H9 (cell line): ENCODE data around the gene LAMA5. TPM values are rescaled to one million over a fixed set of nuclear protein-coding genes. Genes with fewer than 3 reads are reported as not detected.

Experiments
- DNase-seq: peaks from one replicate; pipeline ENCODE4 v3.0.0-alpha.2; 2017
- H2AFZ ChIP-seq: one replicate; pipeline ENCODE4 v1.6.1; 2013; ENCODE audit warnings: mild to moderate bottlenecking, low read length, control low read depth, moderate library complexity
- H2AK5ac ChIP-seq: 2 replicates; pipeline ENCODE4 v1.6.1; 2013; ENCODE audit warnings: low read length, control low read depth, mixed read lengths; ENCODE audit not compliant: insufficient read length
- H2BK120ac ChIP-seq: one replicate; pipeline ENCODE4 v1.6.1; 2013; ENCODE audit warnings: low read depth, mild to moderate bottlenecking, low read length, control low read depth, inconsistent platforms; ENCODE audit not compliant: poor library complexity, severe bottlenecking
- H2BK12ac ChIP-seq: 2 replicates; pipeline ENCODE4 v1.6.1; 2013; ENCODE audit warnings: low read length, control low read depth, mixed read lengths, low read depth; ENCODE audit not compliant: insufficient read length
- H2BK15ac ChIP-seq: 2 replicates; pipeline ENCODE4 v1.6.1; 2013; ENCODE audit warnings: low read depth, low read length, control low read depth
- H2BK20ac ChIP-seq: one replicate; pipeline ENCODE4 v1.6.1; 2013; ENCODE audit warnings: low read depth, mild to moderate bottlenecking, low read length, control low read depth, inconsistent platforms; ENCODE audit not compliant: poor library complexity, severe bottlenecking
- H2BK5ac ChIP-seq: 2 replicates; pipeline ENCODE4 v1.6.1; 2013; ENCODE audit warnings: low read length, control low read depth, mixed read lengths; ENCODE audit not compliant: insufficient read length
- H3K14ac ChIP-seq: 2 replicates; pipeline ENCODE4 v1.6.1; 2013; ENCODE audit warnings: low read length, control low read depth; ENCODE audit not compliant: insufficient read depth
- H3K18ac ChIP-seq: 2 replicates; pipeline ENCODE4 v1.6.1; 2013; ENCODE audit warnings: low read depth, mild to moderate bottlenecking, mixed read lengths, low read length, control low read depth; ENCODE audit not compliant: insufficient read length
- H3K23ac ChIP-seq: 2 replicates; pipeline ENCODE4 v1.6.1; 2013; ENCODE audit warnings: low read length, control low read depth, mixed read lengths, low read depth; ENCODE audit not compliant: insufficient read length
- H3K23me2 ChIP-seq: 2 replicates; pipeline ENCODE4 v1.6.1; 2013; ENCODE audit warnings: low read depth, mild to moderate bottlenecking, mixed read lengths, low read length, control low read depth; ENCODE audit not compliant: insufficient read length, poor library complexity, severe bottlenecking
- H3K27ac ChIP-seq: 2 replicates; pipeline ENCODE4 v1.5.1; 2013; ENCODE audit warnings: low read length, control low read depth, mixed read lengths, low read depth; ENCODE audit not compliant: insufficient read length
- H3K27me3 ChIP-seq: 2 replicates; pipeline ENCODE4 v1.6.1; 2013; ENCODE audit warnings: low read length, control low read depth, inconsistent platforms; ENCODE audit not compliant: insufficient read depth
- H3K4ac ChIP-seq: 2 replicates; pipeline ENCODE4 v1.6.1; 2013; ENCODE audit warnings: low read depth, mild to moderate bottlenecking, control low read depth, inconsistent platforms, low read length, moderate library complexity
- H3K4me1 ChIP-seq: 2 replicates; pipeline ENCODE4 v1.6.1; 2013; ENCODE audit warnings: low read length, control low read depth, inconsistent platforms; ENCODE audit not compliant: insufficient read depth
- H3K4me2 ChIP-seq: 2 replicates; pipeline ENCODE4 v1.6.1; 2013; ENCODE audit warnings: low read length, control low read depth, mixed read lengths; ENCODE audit not compliant: insufficient read length, insufficient read depth
- H3K56ac ChIP-seq: 2 replicates; pipeline ENCODE4 v1.6.1; 2013; ENCODE audit warnings: low read depth, mild to moderate bottlenecking, mixed read lengths, low read length, control low read depth; ENCODE audit not compliant: insufficient read length
- H3K79me1 ChIP-seq: 2 replicates; pipeline ENCODE4 v1.6.1; 2013; ENCODE audit warnings: low read depth, mild to moderate bottlenecking, moderate library complexity, low read length, control low read depth, inconsistent platforms; ENCODE audit not compliant: insufficient read depth, poor library complexity, severe bottlenecking
- H3K79me2 ChIP-seq: 2 replicates; pipeline ENCODE4 v1.6.1; 2013; ENCODE audit warnings: low read length, control low read depth, inconsistent platforms; ENCODE audit not compliant: insufficient read depth
- H3K9ac ChIP-seq: 2 replicates; pipeline ENCODE4 v1.6.1; 2013; ENCODE audit warnings: low read length, control low read depth, mixed read lengths; ENCODE audit not compliant: insufficient read length; ENCODE audit errors: extremely low read depth
- H3K9me3 ChIP-seq: one replicate; pipeline ENCODE4 v1.6.1; 2013; ENCODE audit warnings: low read depth, low read length, inconsistent platforms; ENCODE audit not compliant: control insufficient read depth
- H3T11ph ChIP-seq: one replicate; pipeline ENCODE4 v1.6.1; 2013; ENCODE audit warnings: mild to moderate bottlenecking, low read length, control low read depth, inconsistent platforms
- H4K20me1 ChIP-seq: one replicate; pipeline ENCODE4 v1.6.1; 2013; ENCODE audit not compliant: control insufficient read depth, insufficient read length, insufficient read depth
- H4K5ac ChIP-seq: 2 replicates; pipeline ENCODE4 v1.6.1; 2013; ENCODE audit warnings: low read depth, mild to moderate bottlenecking, mixed read lengths, low read length, control low read depth; ENCODE audit not compliant: insufficient read length
- H4K8ac ChIP-seq: replicated peaks from 2 replicates; pipeline ENCODE4 v1.6.1; 2013; ENCODE audit warnings: low read length, control low read depth, mixed read lengths, low read depth; ENCODE audit not compliant: insufficient read length
- H4K91ac ChIP-seq: 2 replicates; pipeline ENCODE4 v1.6.1; 2013; ENCODE audit warnings: low read depth, mild to moderate bottlenecking, moderate library complexity, mixed read lengths, low read length, control low read depth; ENCODE audit not compliant: insufficient read length
- H3K27ac Mint-ChIP-seq, 3 experiments: 2 replicates in 2 of 3; 3 replicates in 1 of 3; pipeline ENCODE4 v1.8.0; 2020 to 2021; ENCODE audit warnings: mixed read lengths in 3 of 3, mild to moderate bottlenecking in 1 of 3, moderate library complexity in 1 of 3
- H3K27me3 Mint-ChIP-seq: 2 replicates; pipeline ENCODE4 v1.8.0; 2021; ENCODE audit warnings: low read depth, mild to moderate bottlenecking, moderate library complexity, mixed read lengths
- H3K36me3 Mint-ChIP-seq, 3 experiments: 2 replicates in 2 of 3; 3 replicates in 1 of 3; pipeline ENCODE4 v1.8.0; 2020 to 2021; ENCODE audit warnings: low read depth in 3 of 3, mixed read lengths in 3 of 3; ENCODE audit not compliant: insufficient read depth in 1 of 3
- H3K4me1 Mint-ChIP-seq, 2 experiments: 2 replicates each; pipeline ENCODE4 v1.8.0; 2020; ENCODE audit warnings: mixed read lengths in 2 of 2
- H3K4me3 Mint-ChIP-seq, 2 experiments: 2 replicates in 1 of 2; 3 replicates in 1 of 2; pipeline ENCODE4 v1.8.0; 2020 to 2021; ENCODE audit warnings: mild to moderate bottlenecking in 2 of 2, mixed read lengths in 2 of 2, moderate library complexity in 1 of 2
- H3K9me3 Mint-ChIP-seq, 2 experiments: 2 replicates in 1 of 2; 3 replicates in 1 of 2; pipeline ENCODE4 v1.8.0; 2020; ENCODE audit warnings: mild to moderate bottlenecking in 2 of 2, mixed read lengths in 2 of 2, moderate library complexity in 1 of 2
- CTCF ChIP-seq: fragments of 200-600 bp; sonication (generic); conservative IDR thresholded peaks from 3 replicates; pipeline ENCODE4 v1.8.0; 2021; ENCODE audit warnings: antibody characterized with exemption, mild to moderate bottlenecking
- WGBS: extraction: QIAGEN DNeasy Blood & Tissue Kit; methylation state at CpG from one replicate; pipeline ENCODE4 v1.1.7; 2013; ENCODE audit warnings: missing lambda C conversion rate, low lambda C conversion rate, mixed read lengths; ENCODE audit not compliant: insufficient read length; ENCODE audit errors: extremely low coverage; 5-methylcytosine and 5-hydroxymethylcytosine counted together
- total RNA-seq: library from RNA; stranded (reverse); gene quantifications from 2 replicates; pipeline ENCODE4 v1.2.1, GENCODE V29; 2021

The LAMA5 gene
- total RNA-seq, 1 experiment from 2014 or later, result 200 TPM

- Histone ChIP-seq H2AFZ (no peak overlapping the region), H4K91ac (no peak overlapping the region), H3K9me3 (no peaks in the 10 kb centered on the region), H3K4me2 (no peak overlapping the region), H2BK120ac (no peak overlapping the region), H2BK12ac (no peak overlapping the region), H3K4me1 (no peaks in the 10 kb centered on the region; the same call in 1 of the 2 replicates), H2BK20ac (no peak overlapping the region), H4K5ac (no peak overlapping the region), H3K14ac (no peak overlapping the region; the same call in 1 of the 2 replicates), H3K56ac (no peak overlapping the region), H4K8ac (no peak overlapping the region), H4K20me1 (no peaks in the 10 kb centered on the region), H3K23ac (no peak overlapping the region), H3K9ac (no peak overlapping the region), H3T11ph (no peak overlapping the region), H3K79me1 (peaks cover 5% of the 10 kb centered on the region), H2BK5ac (no peak overlapping the region), H3K18ac (no peak overlapping the region), H3K27me3 (no peaks in the 10 kb centered on the region), H3K4ac (no peak overlapping the region; the same call in 1 of the 2 replicates), H2BK15ac (no peak overlapping the region), H2AK5ac (no peak overlapping the region), H3K79me2 (no peaks in the 10 kb centered on the region; the same call in 1 of the 2 replicates), H3K27ac (no peak overlapping the region), H3K23me2 (no peaks in the 10 kb centered on the region)
- no peak for TF ChIP-seq CTCF
- no peak overlapping the region for H3K4me3 Mint-ChIP-seq
- peaks cover 7 to 17% of the 10 kb centered on the region in 2 experiments for H3K9me3 Mint-ChIP-seq
- no peak for DNase-seq
- H3K27me3 Mint-ChIP-seq, result no peaks in the 10 kb centered on the region; the same call in 1 of the 2 replicates
- peaks cover 9 to 19% of the 10 kb centered on the region in 2 experiments for H3K4me1 Mint-ChIP-seq
- H3K27ac Mint-ChIP-seq, result no peak overlapping the region
- peaks cover 9 to 41% (median 36%) of the 10 kb centered on the region in 3 experiments for H3K36me3 Mint-ChIP-seq
- WGBS, result no CpG with 5 or more reads among the region's 16 CpGs
These were observed 13.7 kb downstream of the LAMA5 start for GRCh38 chr20:62353289-62354030.
